ENCODE data around the gene KCNH2.

The KCNH2 gene

GRCh38 chr7:151016942-151017341 is 38.8 kb upstream of the KCNH2 start:
- H3K27ac Mint-ChIP-seq: no peak overlapping the region
- TF ChIP-seq CTCF (IDR thresholded peaks at IDR 0.05): no peak
- H3K27me3 Mint-ChIP-seq (ENCODE audit: low read depth, poor library complexity): peaks cover 46% of the 10 kb centered on the region
- no peak for DNase-seq
- H3K36me3 Mint-ChIP-seq (ENCODE audit: low read depth): peaks cover 11% of the 10 kb centered on the region
- no peak overlapping the region for H3K4me3 Mint-ChIP-seq
- H3K4me1 Mint-ChIP-seq: peaks cover 66% of the 10 kb centered on the region
- H3K9me3 Mint-ChIP-seq: no peaks in the 10 kb centered on the region

GRCh38 chr7:151016505-151016904 is 38.4 kb upstream of the KCNH2 start:
- Mint-ChIP-seq H3K4me3 (no peak overlapping the region), H3K4me1 (peaks cover 66% of the 10 kb centered on the region)

DNA sequence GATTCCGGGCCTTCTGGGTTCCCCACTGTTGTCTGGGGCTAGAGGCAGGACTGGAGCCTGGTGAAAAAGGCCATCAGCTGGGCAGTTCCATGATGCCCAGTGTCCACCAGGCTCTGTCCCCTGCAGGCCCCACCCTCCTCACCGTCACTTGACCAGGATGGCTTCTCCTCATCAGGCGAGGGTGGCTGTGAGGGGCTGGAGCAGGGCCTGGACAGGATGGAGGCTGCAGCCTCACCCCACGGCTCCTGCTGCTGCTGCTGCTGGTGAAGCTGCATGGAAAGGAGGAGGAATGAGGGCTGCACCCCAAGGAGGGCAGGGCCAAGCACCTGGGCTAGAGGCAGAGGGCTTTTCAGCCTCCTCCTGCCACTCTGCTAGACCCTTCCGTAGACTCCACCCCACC is 37.8 kb upstream of the KCNH2 start:
- peaks cover 11% of the 10 kb centered on the region for H3K36me3 Mint-ChIP-seq (ENCODE audit: low read depth)
- DNase-seq: no peak
- H3K4me1 Mint-ChIP-seq: peaks cover 64% of the 10 kb centered on the region
- no peak for TF ChIP-seq CTCF (IDR thresholded peaks at IDR 0.05)
- H3K9me3 Mint-ChIP-seq: no peaks in the 10 kb centered on the region
- no peak overlapping the region for H3K27ac Mint-ChIP-seq
- H3K4me3 Mint-ChIP-seq: no peak overlapping the region
- peaks cover 48% of the 10 kb centered on the region for H3K27me3 Mint-ChIP-seq (ENCODE audit: low read depth, poor library complexity)

More at GRCh38 chr7:151016505-151016904, 38.4 kb upstream of the KCNH2 start:
- H3K27me3 Mint-ChIP-seq (ENCODE audit: low read depth, poor library complexity): peaks cover 48% of the 10 kb centered on the region
- no peak overlapping the region for H3K27ac Mint-ChIP-seq
- TF ChIP-seq CTCF (IDR thresholded peaks at IDR 0.05): no peak
- peaks cover 11% of the 10 kb centered on the region for H3K36me3 Mint-ChIP-seq (ENCODE audit: low read depth)
- no peaks in the 10 kb centered on the region for H3K9me3 Mint-ChIP-seq
- DNase-seq: no peak

DNA sequence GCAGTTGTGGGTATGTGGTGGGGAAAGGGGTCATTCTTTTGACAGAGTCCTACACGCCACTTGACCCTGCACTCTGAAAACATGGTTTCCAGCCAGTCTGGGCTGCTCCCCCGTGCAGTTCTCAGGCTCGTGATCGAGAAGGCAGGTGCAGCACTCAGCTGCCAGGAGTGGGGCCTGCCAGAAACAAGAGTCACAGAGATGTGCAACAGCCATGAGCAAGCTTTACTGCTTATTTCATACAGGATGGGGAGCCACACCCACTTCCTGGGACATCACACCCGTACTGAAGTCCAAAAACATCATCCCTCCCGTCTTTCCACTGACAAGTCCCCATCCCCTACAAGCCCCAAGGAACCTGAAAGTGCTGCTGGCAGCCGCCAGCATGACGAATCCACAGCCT is 36.8 kb upstream of the KCNH2 start:
- H3K4me1 Mint-ChIP-seq: peaks cover 64% of the 10 kb centered on the region
- no peak for TF ChIP-seq CTCF (IDR thresholded peaks at IDR 0.05)
- H3K9me3 Mint-ChIP-seq: no peaks in the 10 kb centered on the region
- H3K27ac Mint-ChIP-seq: no peak overlapping the region
- H3K36me3 Mint-ChIP-seq (ENCODE audit: low read depth): peaks cover 11% of the 10 kb centered on the region
- DNase-seq: no peak
- peaks cover 45% of the 10 kb centered on the region for H3K27me3 Mint-ChIP-seq (ENCODE audit: low read depth, poor library complexity)
- H3K4me3 Mint-ChIP-seq: peak overlapping the region; percentile 21

- TF ChIP-seq CTCF (IDR thresholded peaks at IDR 0.05): no peak
- DNase-seq: peak; percentile 58
- Mint-ChIP-seq H3K27me3 (ENCODE audit: low read depth, poor library complexity) (peaks cover 37% of the 10 kb centered on the region), H3K4me3 (peak overlapping the region; percentile 63), H3K36me3 (ENCODE audit: low read depth) (peaks cover 11% of the 10 kb centered on the region), H3K4me1 (peaks cover 60% of the 10 kb centered on the region), H3K27ac (no peak overlapping the region), H3K9me3 (no peaks in the 10 kb centered on the region)
Observed at GRCh38 chr7:151013733-151014497, 35.8 kb upstream of the KCNH2 start.

GRCh38 chr7:151013356-151013732 is 35.2 kb upstream of the KCNH2 start:
- H3K27me3 Mint-ChIP-seq (ENCODE audit: low read depth, poor library complexity): peaks cover 35% of the 10 kb centered on the region
- no peaks in the 10 kb centered on the region for H3K9me3 Mint-ChIP-seq
- no peak for TF ChIP-seq CTCF (IDR thresholded peaks at IDR 0.05)
- DNase-seq: no peak
- H3K36me3 Mint-ChIP-seq (ENCODE audit: low read depth): peaks cover 11% of the 10 kb centered on the region
- H3K27ac Mint-ChIP-seq: no peak overlapping the region
- peaks cover 61% of the 10 kb centered on the region for H3K4me1 Mint-ChIP-seq
- H3K4me3 Mint-ChIP-seq: no peak overlapping the region

All from nephron progenitor cell (in vitro differentiated cells).